HCEC 1CT (cell line): ENCODE measurements around the gene BUB3.

Experiments used
- DNase-seq: peaks from one replicate; pipeline ENCODE4 v3.0.0-alpha.2; 2017

Gene BUB3

DNA sequence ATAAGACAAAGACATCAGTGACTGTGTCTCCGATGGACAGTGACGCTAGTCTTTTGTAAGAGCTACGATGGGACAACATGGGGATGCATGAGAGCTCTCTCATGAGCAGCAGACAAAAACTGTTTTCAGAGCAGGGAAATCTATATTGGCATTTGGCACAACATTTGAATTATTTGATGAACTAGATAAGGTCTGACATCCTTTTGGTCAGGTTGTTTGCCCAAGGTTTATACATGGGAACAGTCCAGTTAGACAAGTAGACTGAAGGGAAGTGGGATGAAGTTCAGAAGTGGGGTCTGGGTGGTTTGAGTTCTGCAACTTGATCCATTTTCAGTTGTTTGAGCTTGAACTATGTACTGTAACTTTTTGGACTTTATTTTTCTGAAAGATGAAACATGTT lies 50.8 kb downstream of the BUB3 start:
- no peak for DNase-seq

DNA sequence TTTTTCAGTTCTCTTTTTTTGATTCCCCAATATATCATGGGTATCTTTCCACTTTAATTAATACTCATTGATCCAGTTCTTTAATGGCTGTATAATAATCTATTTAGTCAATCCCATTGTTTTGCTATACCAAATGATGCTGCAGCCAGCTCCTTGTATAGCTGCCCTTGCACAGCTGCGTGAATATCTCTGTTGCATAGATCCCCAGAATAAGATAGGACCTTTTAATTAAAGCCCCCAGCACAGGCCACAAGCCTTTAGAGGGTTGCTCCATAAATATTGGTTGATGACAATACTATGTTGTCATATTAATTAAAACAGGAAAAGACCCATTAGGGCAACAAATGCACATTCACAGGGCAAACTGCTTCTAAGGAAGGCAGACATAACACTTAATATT lies 57.9 kb downstream of the BUB3 start:
- DNase-seq: no peak

DNA sequence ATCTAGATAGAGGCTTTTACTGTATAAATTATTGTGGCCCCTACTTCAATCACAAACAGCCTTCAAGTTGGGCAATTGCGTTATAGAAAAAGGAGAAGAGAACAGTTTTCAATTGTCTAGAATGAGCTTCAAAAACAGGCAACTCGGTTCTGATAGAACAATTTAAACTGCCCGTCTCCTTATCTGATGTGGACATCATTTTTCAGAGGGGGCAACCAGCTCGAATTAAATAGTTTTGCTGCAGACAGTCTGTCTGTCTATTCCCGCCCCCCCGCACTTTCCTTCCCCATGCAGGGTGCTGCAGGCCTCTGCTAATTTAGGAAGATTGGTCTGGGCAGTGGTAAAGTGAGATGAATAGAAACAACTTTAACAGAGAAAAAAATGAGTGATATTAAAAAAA lies 58.4 kb downstream of the BUB3 start:
- no peak for DNase-seq

DNA sequence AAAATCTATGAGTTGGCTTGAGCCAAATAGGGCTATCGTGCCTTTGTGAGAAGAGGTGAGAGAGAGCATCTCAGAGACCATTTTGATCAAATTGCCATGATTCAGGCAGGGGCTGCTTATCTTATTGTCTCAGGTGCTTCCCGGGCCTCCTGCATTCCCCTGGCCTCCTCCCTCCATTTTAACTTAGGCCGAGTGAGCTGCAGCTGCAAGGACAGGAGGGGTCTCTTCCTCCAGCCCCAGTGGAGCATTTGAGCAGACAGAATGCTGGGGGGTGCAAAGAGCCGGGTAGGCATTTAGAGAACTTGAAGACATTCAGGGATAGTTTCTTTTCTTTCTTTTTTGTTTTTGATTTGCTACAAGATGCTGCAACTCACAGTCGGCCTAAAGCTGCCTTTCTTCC lies 59.0 kb downstream of the BUB3 start:
- DNase-seq: no peak
